Measurements from ENCODE around the gene R3HCC1L. TPM values are rescaled to one million over a fixed set of nuclear protein-coding genes. Genes with fewer than 3 reads are reported as not detected.
"Not testable (repeated sequence)": the region's sequence is repeated elsewhere in the genome, so short reads cannot be mapped to it uniquely, and the experiment has no call there.

The R3HCC1L gene
- total RNA-seq, 4 donors from 2014 or later: 16.4 to 22.3 (median 18.8) TPM

GRCh38 chr10:98170249-98171117 lies 36.0 kb downstream of the R3HCC1L start:
- Histone ChIP-seq H3K4me3 (no peak overlapping the region), H3K27ac (no peak overlapping the region), H3K4me1 (peaks cover 0 to 6% (median 0%) of the 10 kb centered on the region in 4 donors), H3K9me3 (no peaks in the 10 kb centered on the region), H3K36me3 (peaks cover 0 to 9% (median 0%) of the 10 kb centered on the region in 3 donors), H3K27me3 (no peaks in the 10 kb centered on the region)
- peak; percentile 45 to 80 (median 74) for TF ChIP-seq CTCF (IDR thresholded peaks at IDR 0.05)
- no peak for TF ChIP-seq POLR2A (IDR thresholded peaks at IDR 0.05)
- DNase-seq: peak; percentile 19 to 70 (median 49)

GRCh38 chr10:98172073-98172472 lies 37.6 kb downstream of the R3HCC1L start:
- Histone ChIP-seq H3K27ac (no peak overlapping the region), H3K9me3 (no peaks in the 10 kb centered on the region), H3K27me3 (no peaks in the 10 kb centered on the region), H3K4me3 (no peak overlapping the region), H3K4me1 (peaks cover 0 to 6% (median 0%) of the 10 kb centered on the region in 4 donors), H3K36me3 (peaks cover 0 to 4% (median 0%) of the 10 kb centered on the region in 3 donors)
- DNase-seq: no peak
- TF ChIP-seq CTCF (IDR thresholded peaks at IDR 0.05): no peak
- TF ChIP-seq POLR2A (IDR thresholded peaks at IDR 0.05): no peak

GRCh38 chr10:98172495-98172894 lies 38.0 kb downstream of the R3HCC1L start:
- Histone ChIP-seq H3K4me3 (no peak overlapping the region), H3K4me1 (peaks cover 0 to 6% (median 0%) of the 10 kb centered on the region in 4 donors), H3K27me3 (no peaks in the 10 kb centered on the region), H3K27ac (no peak overlapping the region), H3K36me3 (peaks cover 0 to 4% (median 0%) of the 10 kb centered on the region in 3 donors), H3K9me3 (no peaks in the 10 kb centered on the region)
- DNase-seq: no peak
- TF ChIP-seq POLR2A (IDR thresholded peaks at IDR 0.05): no peak
- no peak for TF ChIP-seq CTCF (IDR thresholded peaks at IDR 0.05)

- H3K4me1 ChIP-seq: peaks cover 0 to 6% (median 0%) of the 10 kb centered on the region in 4 donors
- H3K27me3 ChIP-seq: no peaks in the 10 kb centered on the region
- no peak for TF ChIP-seq CTCF (IDR thresholded peaks at IDR 0.05)
- TF ChIP-seq POLR2A (IDR thresholded peaks at IDR 0.05): no peak
- DNase-seq: no peak
- peaks cover 0 to 4% (median 0%) of the 10 kb centered on the region in 3 donors for H3K36me3 ChIP-seq
- no peak overlapping the region for H3K27ac ChIP-seq
- H3K9me3 ChIP-seq: no peaks in the 10 kb centered on the region
- H3K4me3 ChIP-seq: no peak overlapping the region
These were observed 38.8 kb downstream of the R3HCC1L start for GRCh38 chr10:98173260-98173659.

- H3K27me3 ChIP-seq, H3K27ac ChIP-seq, DNase-seq, H3K9me3 ChIP-seq, H3K4me3 ChIP-seq, H3K4me1 ChIP-seq, H3K36me3 ChIP-seq: not testable (repeated sequence)
These were observed 48.0 kb downstream of the R3HCC1L start for GRCh38 chr10:98182351-98182915.

- Histone ChIP-seq H3K9me3 (no peaks in the 10 kb centered on the region), H3K36me3 (peaks cover 0 to 21% (median 0%) of the 10 kb centered on the region in 3 donors), H3K27ac (no peak overlapping the region), H3K4me1 (no peaks in the 10 kb centered on the region), H3K4me3 (no peak overlapping the region), H3K27me3 (no peaks in the 10 kb centered on the region)
- no peak for DNase-seq
- TF ChIP-seq CTCF (IDR thresholded peaks at IDR 0.05) (no peak), POLR2A (IDR thresholded peaks at IDR 0.05) (no peak)
These were observed 52.2 kb downstream of the R3HCC1L start for GRCh38 chr10:98186681-98187080.

- not testable (repeated sequence) for DNase-seq, H3K9me3 ChIP-seq
These were observed 56.3 kb downstream of the R3HCC1L start for GRCh38 chr10:98190773-98191172.

More at GRCh38 chr10:98190773-98191172, 56.3 kb downstream of the R3HCC1L start:
- H3K4me3 ChIP-seq, H3K27me3 ChIP-seq, H3K27ac ChIP-seq, H3K4me1 ChIP-seq: not testable (repeated sequence)
- peaks cover 0 to 18% (median 0%) of the 10 kb centered on the region in 3 donors for H3K36me3 ChIP-seq

Measured in Peyer's patch (tissue), 4 donors.